H9 (cell line): ENCODE measurements around the gene CLASP2. TPM values are rescaled to one million over a fixed set of nuclear protein-coding genes. Genes with fewer than 3 reads are reported as not detected.

ENCODE experiments used
- DNase-seq: peaks from one replicate; pipeline ENCODE4 v3.0.0-alpha.2; 2017
- H2AFZ ChIP-seq: one replicate; pipeline ENCODE4 v1.6.1; 2013; ENCODE audit warnings: mild to moderate bottlenecking, low read length, control low read depth, moderate library complexity
- H2AK5ac ChIP-seq: 2 replicates; pipeline ENCODE4 v1.6.1; 2013; ENCODE audit warnings: low read length, control low read depth, mixed read lengths; ENCODE audit not compliant: insufficient read length
- H2BK120ac ChIP-seq: one replicate; pipeline ENCODE4 v1.6.1; 2013; ENCODE audit warnings: low read depth, mild to moderate bottlenecking, low read length, control low read depth, inconsistent platforms; ENCODE audit not compliant: poor library complexity, severe bottlenecking
- H2BK12ac ChIP-seq: 2 replicates; pipeline ENCODE4 v1.6.1; 2013; ENCODE audit warnings: low read length, control low read depth, mixed read lengths, low read depth; ENCODE audit not compliant: insufficient read length
- H2BK15ac ChIP-seq: 2 replicates; pipeline ENCODE4 v1.6.1; 2013; ENCODE audit warnings: low read depth, low read length, control low read depth
- H2BK20ac ChIP-seq: one replicate; pipeline ENCODE4 v1.6.1; 2013; ENCODE audit warnings: low read depth, mild to moderate bottlenecking, low read length, control low read depth, inconsistent platforms; ENCODE audit not compliant: poor library complexity, severe bottlenecking
- H2BK5ac ChIP-seq: 2 replicates; pipeline ENCODE4 v1.6.1; 2013; ENCODE audit warnings: low read length, control low read depth, mixed read lengths; ENCODE audit not compliant: insufficient read length
- H3K14ac ChIP-seq: 2 replicates; pipeline ENCODE4 v1.6.1; 2013; ENCODE audit warnings: low read length, control low read depth; ENCODE audit not compliant: insufficient read depth
- H3K18ac ChIP-seq: 2 replicates; pipeline ENCODE4 v1.6.1; 2013; ENCODE audit warnings: low read depth, mild to moderate bottlenecking, mixed read lengths, low read length, control low read depth; ENCODE audit not compliant: insufficient read length
- H3K23ac ChIP-seq: 2 replicates; pipeline ENCODE4 v1.6.1; 2013; ENCODE audit warnings: low read length, control low read depth, mixed read lengths, low read depth; ENCODE audit not compliant: insufficient read length
- H3K23me2 ChIP-seq: 2 replicates; pipeline ENCODE4 v1.6.1; 2013; ENCODE audit warnings: low read depth, mild to moderate bottlenecking, mixed read lengths, low read length, control low read depth; ENCODE audit not compliant: insufficient read length, poor library complexity, severe bottlenecking
- H3K27ac ChIP-seq: 2 replicates; pipeline ENCODE4 v1.5.1; 2013; ENCODE audit warnings: low read length, control low read depth, mixed read lengths, low read depth; ENCODE audit not compliant: insufficient read length
- H3K27me3 ChIP-seq: 2 replicates; pipeline ENCODE4 v1.6.1; 2013; ENCODE audit warnings: low read length, control low read depth, inconsistent platforms; ENCODE audit not compliant: insufficient read depth
- H3K4ac ChIP-seq: 2 replicates; pipeline ENCODE4 v1.6.1; 2013; ENCODE audit warnings: low read depth, mild to moderate bottlenecking, control low read depth, inconsistent platforms, low read length, moderate library complexity
- H3K4me1 ChIP-seq: 2 replicates; pipeline ENCODE4 v1.6.1; 2013; ENCODE audit warnings: low read length, control low read depth, inconsistent platforms; ENCODE audit not compliant: insufficient read depth
- H3K4me2 ChIP-seq: 2 replicates; pipeline ENCODE4 v1.6.1; 2013; ENCODE audit warnings: low read length, control low read depth, mixed read lengths; ENCODE audit not compliant: insufficient read length, insufficient read depth
- H3K56ac ChIP-seq: 2 replicates; pipeline ENCODE4 v1.6.1; 2013; ENCODE audit warnings: low read depth, mild to moderate bottlenecking, mixed read lengths, low read length, control low read depth; ENCODE audit not compliant: insufficient read length
- H3K79me1 ChIP-seq: 2 replicates; pipeline ENCODE4 v1.6.1; 2013; ENCODE audit warnings: low read depth, mild to moderate bottlenecking, moderate library complexity, low read length, control low read depth, inconsistent platforms; ENCODE audit not compliant: insufficient read depth, poor library complexity, severe bottlenecking
- H3K79me2 ChIP-seq: 2 replicates; pipeline ENCODE4 v1.6.1; 2013; ENCODE audit warnings: low read length, control low read depth, inconsistent platforms; ENCODE audit not compliant: insufficient read depth
- H3K9ac ChIP-seq: 2 replicates; pipeline ENCODE4 v1.6.1; 2013; ENCODE audit warnings: low read length, control low read depth, mixed read lengths; ENCODE audit not compliant: insufficient read length; ENCODE audit errors: extremely low read depth
- H3K9me3 ChIP-seq: one replicate; pipeline ENCODE4 v1.6.1; 2013; ENCODE audit warnings: low read depth, low read length, inconsistent platforms; ENCODE audit not compliant: control insufficient read depth
- H3T11ph ChIP-seq: one replicate; pipeline ENCODE4 v1.6.1; 2013; ENCODE audit warnings: mild to moderate bottlenecking, low read length, control low read depth, inconsistent platforms
- H4K20me1 ChIP-seq: one replicate; pipeline ENCODE4 v1.6.1; 2013; ENCODE audit not compliant: control insufficient read depth, insufficient read length, insufficient read depth
- H4K5ac ChIP-seq: 2 replicates; pipeline ENCODE4 v1.6.1; 2013; ENCODE audit warnings: low read depth, mild to moderate bottlenecking, mixed read lengths, low read length, control low read depth; ENCODE audit not compliant: insufficient read length
- H4K8ac ChIP-seq: replicated peaks from 2 replicates; pipeline ENCODE4 v1.6.1; 2013; ENCODE audit warnings: low read length, control low read depth, mixed read lengths, low read depth; ENCODE audit not compliant: insufficient read length
- H4K91ac ChIP-seq: 2 replicates; pipeline ENCODE4 v1.6.1; 2013; ENCODE audit warnings: low read depth, mild to moderate bottlenecking, moderate library complexity, mixed read lengths, low read length, control low read depth; ENCODE audit not compliant: insufficient read length
- H3K27ac Mint-ChIP-seq, 3 experiments: 2 replicates in 2 of 3; 3 replicates in 1 of 3; pipeline ENCODE4 v1.8.0; 2020 to 2021; ENCODE audit warnings: mixed read lengths in 3 of 3, mild to moderate bottlenecking in 1 of 3, moderate library complexity in 1 of 3
- H3K27me3 Mint-ChIP-seq: 2 replicates; pipeline ENCODE4 v1.8.0; 2021; ENCODE audit warnings: low read depth, mild to moderate bottlenecking, moderate library complexity, mixed read lengths
- H3K36me3 Mint-ChIP-seq, 3 experiments: 2 replicates in 2 of 3; 3 replicates in 1 of 3; pipeline ENCODE4 v1.8.0; 2020 to 2021; ENCODE audit warnings: low read depth in 3 of 3, mixed read lengths in 3 of 3; ENCODE audit not compliant: insufficient read depth in 1 of 3
- H3K4me1 Mint-ChIP-seq, 2 experiments: 2 replicates each; pipeline ENCODE4 v1.8.0; 2020; ENCODE audit warnings: mixed read lengths in 2 of 2
- H3K4me3 Mint-ChIP-seq, 2 experiments: 2 replicates in 1 of 2; 3 replicates in 1 of 2; pipeline ENCODE4 v1.8.0; 2020 to 2021; ENCODE audit warnings: mild to moderate bottlenecking in 2 of 2, mixed read lengths in 2 of 2, moderate library complexity in 1 of 2
- H3K9me3 Mint-ChIP-seq, 2 experiments: 2 replicates in 1 of 2; 3 replicates in 1 of 2; pipeline ENCODE4 v1.8.0; 2020; ENCODE audit warnings: mild to moderate bottlenecking in 2 of 2, mixed read lengths in 2 of 2, moderate library complexity in 1 of 2
- WGBS: extraction: QIAGEN DNeasy Blood & Tissue Kit; methylation state at CpG from one replicate; pipeline ENCODE4 v1.1.7; 2013; ENCODE audit warnings: missing lambda C conversion rate, low lambda C conversion rate, mixed read lengths; ENCODE audit not compliant: insufficient read length; ENCODE audit errors: extremely low coverage; 5-methylcytosine and 5-hydroxymethylcytosine counted together
- total RNA-seq: library from RNA; stranded (reverse); gene quantifications from 2 replicates; pipeline ENCODE4 v1.2.1, GENCODE V29; 2021
- TF ChIP-seq, protein P1 (sequence below): fragments of 200-600 bp; sonication (generic); conservative IDR thresholded peaks from 3 replicates; pipeline ENCODE4 v1.8.0; 2021; ENCODE audit warnings: antibody characterized with exemption, mild to moderate bottlenecking

Gene CLASP2
- total RNA-seq, 1 experiment from 2014 or later = 60.5 TPM

DNA sequence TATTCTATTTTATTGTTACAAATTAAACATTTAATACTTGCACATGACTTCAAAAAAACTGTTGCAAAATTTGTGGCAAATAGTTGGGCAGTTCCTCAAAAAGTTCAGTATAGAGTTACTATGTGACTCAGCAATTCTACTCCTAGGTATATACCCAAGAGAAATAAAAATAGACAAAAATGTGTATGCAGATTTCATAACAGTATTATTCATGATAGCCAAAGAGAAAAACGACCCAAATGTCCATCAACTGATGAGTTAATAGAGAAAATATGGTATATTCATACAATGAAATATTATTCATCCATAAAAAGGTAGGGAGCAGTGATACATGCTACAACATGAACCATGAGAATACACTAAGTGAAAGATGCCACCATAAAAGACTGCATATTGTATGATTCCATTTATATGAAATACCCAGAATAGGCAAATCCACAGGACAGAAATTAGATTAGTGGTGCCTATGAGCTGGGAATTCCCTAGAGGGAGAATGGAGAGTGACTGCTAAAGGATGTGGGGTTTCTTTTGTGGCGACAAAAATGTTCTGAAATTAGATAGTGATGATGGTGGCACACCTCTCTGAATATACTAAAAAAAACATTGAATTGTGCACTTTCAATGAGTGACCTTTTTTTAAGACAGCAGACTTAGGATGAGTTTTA lies 31.6 kb upstream of the CLASP2 start:
- Mint-ChIP-seq H3K27ac (no peak overlapping the region), H3K27me3 (peaks cover 2% of the 10 kb centered on the region; the same call in 1 of the 2 replicates), H3K36me3 (peaks cover 7 to 21% (median 15%) of the 10 kb centered on the region in 3 experiments), H3K9me3 (peaks cover 17 to 19% of the 10 kb centered on the region in 2 experiments), H3K4me1 (peaks cover 0 to 7% of the 10 kb centered on the region in 2 experiments; a peak in 2 of 4 replicates), H3K4me3 (no peak overlapping the region)
- H3K79me1 ChIP-seq = no peaks in the 10 kb centered on the region
- H2BK12ac ChIP-seq = no peak overlapping the region
- no peak overlapping the region for H2AFZ ChIP-seq
- H3K4me1 ChIP-seq = no peaks in the 10 kb centered on the region
- no peak overlapping the region for H2BK120ac ChIP-seq
- WGBS = no CpG with 5 or more reads among the region's 2 CpGs
- H3K18ac ChIP-seq = no peak overlapping the region
- H2AK5ac ChIP-seq = no peak overlapping the region
- no peak overlapping the region for H2BK20ac ChIP-seq
- H3K4ac ChIP-seq = no peak overlapping the region
- H4K91ac ChIP-seq = no peak overlapping the region
- H3K9me3 ChIP-seq = peaks cover 11% of the 10 kb centered on the region
- no peak for DNase-seq
- no peak overlapping the region for H3K4me2 ChIP-seq
- no peak overlapping the region for H3T11ph ChIP-seq
- no peak overlapping the region for H2BK5ac ChIP-seq
- H4K20me1 ChIP-seq = no peaks in the 10 kb centered on the region
- H2BK15ac ChIP-seq = no peak overlapping the region
- H3K56ac ChIP-seq = no peak overlapping the region
- no peaks in the 10 kb centered on the region for H3K23me2 ChIP-seq
- H4K5ac ChIP-seq = no peak overlapping the region
- H4K8ac ChIP-seq = no peak overlapping the region
- H3K23ac ChIP-seq = no peak overlapping the region
- no peaks in the 10 kb centered on the region for H3K27me3 ChIP-seq
- H3K9ac ChIP-seq = no peak overlapping the region
- no peak overlapping the region for H3K14ac ChIP-seq
- TF ChIP-seq, protein P1, sequence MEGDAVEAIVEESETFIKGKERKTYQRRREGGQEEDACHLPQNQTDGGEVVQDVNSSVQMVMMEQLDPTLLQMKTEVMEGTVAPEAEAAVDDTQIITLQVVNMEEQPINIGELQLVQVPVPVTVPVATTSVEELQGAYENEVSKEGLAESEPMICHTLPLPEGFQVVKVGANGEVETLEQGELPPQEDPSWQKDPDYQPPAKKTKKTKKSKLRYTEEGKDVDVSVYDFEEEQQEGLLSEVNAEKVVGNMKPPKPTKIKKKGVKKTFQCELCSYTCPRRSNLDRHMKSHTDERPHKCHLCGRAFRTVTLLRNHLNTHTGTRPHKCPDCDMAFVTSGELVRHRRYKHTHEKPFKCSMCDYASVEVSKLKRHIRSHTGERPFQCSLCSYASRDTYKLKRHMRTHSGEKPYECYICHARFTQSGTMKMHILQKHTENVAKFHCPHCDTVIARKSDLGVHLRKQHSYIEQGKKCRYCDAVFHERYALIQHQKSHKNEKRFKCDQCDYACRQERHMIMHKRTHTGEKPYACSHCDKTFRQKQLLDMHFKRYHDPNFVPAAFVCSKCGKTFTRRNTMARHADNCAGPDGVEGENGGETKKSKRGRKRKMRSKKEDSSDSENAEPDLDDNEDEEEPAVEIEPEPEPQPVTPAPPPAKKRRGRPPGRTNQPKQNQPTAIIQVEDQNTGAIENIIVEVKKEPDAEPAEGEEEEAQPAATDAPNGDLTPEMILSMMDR = no peak
- H3K79me2 ChIP-seq = no peaks in the 10 kb centered on the region
- no peak overlapping the region for H3K27ac ChIP-seq
